GM19035 (cell line): Measurements from ENCODE around the gene ABHD2.
A peak's percentile ranks its signal among the peaks of the same experiment; 100 is the strongest.
"Not testable (repeated sequence)": the region's sequence is repeated elsewhere in the genome, so short reads cannot be mapped to it uniquely, and the experiment has no call there.

ENCODE experiments used
- ATAC-seq: cut with Tn5 transposase; IDR thresholded peaks from one replicate; pipeline ENCODE4 v1.9.1; 2021; ENCODE audit not compliant: unreplicated experiment

The ABHD2 gene

DNA sequence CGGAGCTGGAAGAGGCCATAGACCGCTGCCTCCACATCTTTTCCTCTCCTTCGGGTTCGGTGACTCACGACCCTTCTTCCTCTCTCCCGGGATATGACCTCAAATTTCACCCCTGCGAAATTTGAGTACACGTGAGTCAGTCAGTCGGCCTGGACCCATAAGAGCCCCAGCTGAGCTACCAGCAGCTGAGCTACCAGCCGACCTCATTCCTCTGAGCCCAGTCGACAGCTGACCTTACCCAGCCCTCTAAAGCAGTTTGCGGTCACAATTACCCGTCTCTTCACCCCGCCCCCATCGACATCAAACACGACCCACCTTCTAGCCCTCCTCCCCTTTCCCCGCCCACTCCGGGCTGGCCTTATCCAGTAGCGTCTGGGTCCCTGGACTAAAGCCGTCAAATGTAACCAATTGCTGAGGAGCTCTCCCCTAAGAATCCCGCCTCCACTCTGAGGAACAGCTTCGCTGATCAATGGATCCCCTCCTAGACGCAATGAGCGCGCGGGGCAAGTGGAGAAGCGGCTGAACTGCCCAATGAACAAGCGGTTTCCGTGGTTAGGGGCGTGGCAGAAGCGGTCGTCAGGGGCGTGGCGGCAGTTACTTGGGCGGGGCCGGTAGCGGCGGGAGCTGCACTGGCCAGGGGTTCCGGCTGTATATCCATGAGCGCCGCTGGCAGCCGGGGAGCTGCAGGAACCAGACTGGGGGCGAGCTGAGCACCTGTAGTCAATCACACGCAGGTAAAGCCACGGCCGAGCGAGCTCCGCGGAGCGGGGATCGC lies at the start of gene ABHD2:
Gene ABHD2, plus strand, starts transcription at position 627 of the 775 bp plus-strand sequence. CDS start 27,872 bp downstream, outside the sequence.
- peak; percentile 91 for ATAC-seq

- ATAC-seq = no peak
Observed at GRCh38 chr15:89039142-89039541, 49.1 kb upstream of the ABHD2 start.

GRCh38 chr15:89041507-89041906 lies 46.7 kb upstream of the ABHD2 start:
- no peak for ATAC-seq

GRCh38 chr15:89042387-89042786 lies 45.9 kb upstream of the ABHD2 start:
- no peak for ATAC-seq

DNA sequence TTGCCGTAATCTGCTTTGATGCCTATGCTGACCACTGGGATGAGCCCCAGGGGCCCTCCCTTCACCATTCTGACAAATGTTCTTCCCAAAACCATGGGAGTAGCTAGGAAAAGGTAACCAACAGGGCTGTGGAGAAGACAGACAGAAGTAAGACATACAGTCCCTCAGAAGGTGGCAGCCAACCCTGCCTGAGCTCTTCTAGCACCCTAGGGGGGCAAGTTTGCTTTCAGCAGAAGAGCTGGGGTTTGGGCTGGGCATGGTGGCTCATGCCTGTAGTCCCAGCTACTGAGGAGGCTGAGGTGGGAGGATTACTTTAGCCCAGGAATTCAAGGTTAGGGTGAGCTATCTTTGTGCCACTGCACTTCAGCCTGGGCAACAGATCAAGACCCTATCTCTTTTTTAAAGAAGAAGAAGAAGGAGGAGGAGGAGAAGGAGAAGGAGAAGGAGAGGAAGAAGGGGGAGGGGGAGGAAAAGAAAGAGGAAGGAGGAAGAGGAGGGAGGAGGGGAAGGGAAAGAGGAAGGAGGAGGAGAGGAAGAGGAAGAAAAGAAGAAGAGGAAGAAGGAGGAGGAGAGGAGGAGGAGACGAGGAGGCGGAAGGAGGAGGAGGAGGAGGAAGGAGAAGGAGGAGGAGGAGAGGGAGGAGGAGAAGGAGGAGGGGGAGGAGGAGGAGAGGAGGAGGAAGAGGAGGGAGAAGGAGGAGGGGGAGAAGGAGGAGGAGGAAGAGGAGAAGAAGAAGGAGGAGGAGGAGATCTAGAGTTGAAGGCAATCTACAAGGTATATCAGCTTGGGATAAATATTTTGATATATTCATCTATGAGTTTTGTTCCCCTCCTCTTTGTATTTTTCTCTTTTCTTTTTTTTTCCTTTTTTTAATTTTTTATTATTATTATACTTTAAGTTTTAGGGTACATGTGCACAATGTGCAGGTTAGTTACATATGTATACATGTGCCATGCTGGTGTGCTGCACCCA lies 44.9 kb upstream of the ABHD2 start:
- ATAC-seq = no peak

- ATAC-seq = not testable (repeated sequence)
Observed at GRCh38 chr15:89049016-89049666, 39.1 kb upstream of the ABHD2 start.

DNA sequence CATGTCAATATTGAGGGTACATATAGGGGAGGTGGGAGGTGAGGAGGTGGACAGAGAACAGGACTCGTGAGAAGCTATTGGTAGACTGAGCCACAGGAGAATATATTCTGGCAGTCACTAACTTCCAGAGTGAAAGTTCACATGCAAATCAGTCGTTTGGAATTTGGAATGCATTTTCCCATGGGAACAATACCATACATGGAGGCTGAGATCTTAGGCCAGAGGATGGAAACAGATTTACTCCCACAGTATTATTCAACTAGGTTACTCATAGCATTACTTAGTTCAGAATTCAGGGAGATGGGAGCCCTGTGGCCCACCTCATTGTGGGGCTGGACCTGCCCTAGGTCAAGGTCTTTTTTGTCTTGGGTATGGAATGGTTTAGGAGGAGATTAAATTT lies 36.4 kb upstream of the ABHD2 start:
- ATAC-seq = no peak

GRCh38 chr15:89052474-89052873 lies 35.8 kb upstream of the ABHD2 start:
- no peak for ATAC-seq

DNA sequence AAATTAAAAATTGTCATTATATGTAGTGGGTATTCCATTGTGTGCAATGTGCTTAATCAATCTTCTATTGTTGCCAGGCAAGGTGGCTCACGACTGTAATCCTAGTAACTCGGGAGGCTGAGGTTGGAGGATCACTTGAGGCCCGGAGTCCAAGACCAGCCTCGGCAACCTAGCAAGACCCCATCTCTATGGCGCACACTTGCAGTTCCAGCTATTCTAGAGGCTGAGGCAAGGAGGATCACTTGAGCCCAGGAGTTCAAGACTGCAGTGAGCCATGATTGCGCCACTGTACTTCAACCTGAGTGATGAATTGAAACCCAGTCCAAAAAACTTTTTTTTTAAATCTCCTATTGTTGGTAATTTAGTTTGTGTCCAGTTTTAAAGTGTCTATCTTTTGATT lies 33.4 kb upstream of the ABHD2 start:
- ATAC-seq = no peak

DNA sequence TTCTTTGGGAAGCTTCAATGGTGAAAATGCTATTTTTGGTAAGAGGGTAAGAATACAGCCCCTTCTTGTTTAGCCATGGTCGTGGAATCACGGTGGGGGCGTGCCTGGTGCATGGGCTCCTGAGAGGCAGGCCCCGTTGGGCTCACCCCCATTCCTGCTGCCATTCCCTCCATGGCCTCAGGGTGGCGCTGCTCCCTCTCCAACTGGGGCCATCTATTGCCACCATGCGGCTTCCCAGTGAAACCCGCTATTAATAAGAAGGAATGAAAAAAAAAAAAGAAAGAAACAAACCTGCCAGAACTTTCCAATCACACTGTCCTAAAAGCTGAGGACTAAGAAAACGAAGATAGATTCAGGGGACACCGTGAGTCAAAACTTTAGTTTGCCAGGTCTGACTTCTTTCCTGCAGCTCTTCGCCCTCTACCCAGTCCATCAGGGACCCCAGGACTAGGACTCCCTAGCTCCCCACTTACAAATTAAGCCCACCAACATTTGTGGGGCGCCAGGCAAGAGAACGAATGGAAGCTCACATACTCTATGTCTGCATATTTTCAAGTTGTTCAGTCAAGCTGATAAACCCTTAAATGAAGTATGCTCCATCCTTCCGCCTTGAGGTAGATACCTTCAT lies 30.6 kb upstream of the ABHD2 start:
- ATAC-seq = peak; percentile 70

DNA sequence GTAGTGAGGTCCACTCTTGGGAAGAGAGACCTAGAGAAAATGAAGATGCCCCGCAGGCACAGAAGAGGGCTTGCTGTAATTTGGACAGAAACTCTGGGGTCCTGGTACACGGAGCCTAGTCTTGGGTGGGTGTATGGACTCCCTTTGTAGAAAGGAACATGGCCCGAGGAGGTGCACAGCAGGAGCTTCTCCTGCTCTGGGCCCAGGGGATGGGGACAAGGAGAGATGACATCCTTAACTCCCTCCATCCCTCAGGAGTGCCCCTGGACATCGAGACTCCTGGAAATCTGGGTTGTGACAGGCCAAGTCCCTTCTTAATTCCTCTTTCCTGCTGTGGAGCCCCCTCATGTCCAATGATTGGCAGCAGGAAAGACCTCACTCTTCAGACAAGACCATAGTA lies 29.9 kb upstream of the ABHD2 start:
- no peak for ATAC-seq

DNA sequence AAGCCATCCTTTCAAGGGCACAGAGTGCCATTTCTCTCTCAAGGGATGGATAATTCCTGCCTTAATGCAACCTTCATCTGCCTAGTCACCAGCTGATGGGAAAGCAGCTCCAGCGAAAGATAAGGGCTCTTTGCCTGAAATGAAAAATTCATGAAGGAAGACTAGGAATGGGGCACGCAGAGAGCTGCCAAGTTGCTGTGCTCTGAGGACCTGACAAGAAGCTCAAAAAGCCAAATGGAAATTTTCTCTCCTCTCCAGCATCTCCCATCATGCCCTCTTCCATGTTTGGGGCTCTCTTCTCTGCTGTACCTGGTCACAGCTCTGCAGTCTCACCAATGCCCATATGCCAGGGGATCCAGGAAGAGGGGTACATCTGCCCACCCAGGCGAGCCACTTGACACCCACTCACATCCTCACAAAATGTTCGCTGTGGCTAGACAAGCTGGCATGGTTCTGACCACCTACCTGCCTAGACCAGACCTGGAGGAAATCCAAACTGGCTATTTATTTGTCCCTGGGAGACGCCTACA lies 29.3 kb upstream of the ABHD2 start:
- no peak for ATAC-seq

- ATAC-seq = no peak
Observed at GRCh38 chr15:89066280-89066679, 22.0 kb upstream of the ABHD2 start.

DNA sequence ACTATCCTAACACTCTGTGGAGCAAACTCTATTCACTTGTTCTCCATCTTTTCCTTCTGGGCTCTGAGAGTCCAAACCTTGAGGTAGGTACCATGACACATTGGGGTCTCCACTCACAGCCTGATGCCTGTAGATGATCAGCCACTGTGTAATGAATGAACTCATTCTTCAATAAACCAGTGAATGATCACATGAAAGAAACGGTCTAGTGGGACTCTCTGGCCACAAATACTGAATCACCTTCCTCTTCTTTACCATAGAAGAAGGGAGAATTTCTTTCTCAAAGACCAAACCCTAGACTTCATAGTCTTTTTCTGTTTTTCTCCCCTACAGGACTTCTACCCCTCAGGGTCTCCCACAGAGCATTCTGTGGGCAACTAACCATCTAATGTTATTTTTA lies 20.5 kb upstream of the ABHD2 start:
- no peak for ATAC-seq

GRCh38 chr15:89068325-89068784 lies 19.9 kb upstream of the ABHD2 start:
- peak; percentile 90 for ATAC-seq

DNA sequence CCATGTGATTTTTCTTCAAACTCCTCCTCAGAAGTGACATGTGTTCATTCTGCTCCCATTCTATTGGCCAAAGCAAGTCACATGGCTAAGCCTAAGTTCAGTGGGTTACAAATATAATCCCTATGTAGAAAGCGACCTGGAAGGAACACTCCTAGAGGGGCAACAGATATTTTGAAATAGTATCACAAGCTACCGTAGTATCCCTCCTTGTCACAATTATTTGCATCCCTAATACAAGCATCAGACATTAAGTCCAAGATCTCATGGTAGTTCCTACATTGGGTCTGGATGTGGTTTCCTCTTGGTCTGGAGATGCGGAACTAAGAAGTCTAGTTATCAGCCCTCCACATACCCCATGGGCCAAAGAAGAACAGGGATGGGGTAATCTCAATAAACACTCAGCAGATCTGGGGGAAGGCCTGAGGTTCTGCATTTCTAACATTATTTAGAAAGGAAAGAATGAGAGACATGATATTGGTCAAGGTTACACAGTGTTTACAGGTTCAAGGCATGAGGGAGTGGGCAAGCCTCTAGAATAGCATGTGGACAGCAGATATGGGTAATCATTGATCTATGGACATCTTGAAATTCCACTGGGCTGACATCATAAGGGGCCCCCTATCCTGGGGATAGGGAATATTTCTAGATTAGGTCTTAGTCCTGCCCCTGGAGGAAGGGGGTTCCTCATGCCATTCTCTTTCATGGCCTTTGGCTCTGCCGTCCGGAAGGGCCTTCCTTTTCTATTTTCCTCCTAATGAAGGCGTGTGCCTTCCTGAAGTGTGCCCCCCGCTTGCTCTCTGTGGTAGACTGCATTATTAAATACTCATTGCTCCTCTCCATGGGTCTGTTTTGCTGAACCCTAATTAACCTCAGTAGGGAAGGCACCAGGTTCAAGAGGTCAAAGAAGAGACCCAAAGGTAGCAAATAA lies 17.8 kb upstream of the ABHD2 start:
- ATAC-seq = no peak

- ATAC-seq = no peak
Observed at GRCh38 chr15:89071471-89071870, 16.8 kb upstream of the ABHD2 start.

GRCh38 chr15:89072277-89072869 lies 15.9 kb upstream of the ABHD2 start:
- no peak for ATAC-seq

DNA sequence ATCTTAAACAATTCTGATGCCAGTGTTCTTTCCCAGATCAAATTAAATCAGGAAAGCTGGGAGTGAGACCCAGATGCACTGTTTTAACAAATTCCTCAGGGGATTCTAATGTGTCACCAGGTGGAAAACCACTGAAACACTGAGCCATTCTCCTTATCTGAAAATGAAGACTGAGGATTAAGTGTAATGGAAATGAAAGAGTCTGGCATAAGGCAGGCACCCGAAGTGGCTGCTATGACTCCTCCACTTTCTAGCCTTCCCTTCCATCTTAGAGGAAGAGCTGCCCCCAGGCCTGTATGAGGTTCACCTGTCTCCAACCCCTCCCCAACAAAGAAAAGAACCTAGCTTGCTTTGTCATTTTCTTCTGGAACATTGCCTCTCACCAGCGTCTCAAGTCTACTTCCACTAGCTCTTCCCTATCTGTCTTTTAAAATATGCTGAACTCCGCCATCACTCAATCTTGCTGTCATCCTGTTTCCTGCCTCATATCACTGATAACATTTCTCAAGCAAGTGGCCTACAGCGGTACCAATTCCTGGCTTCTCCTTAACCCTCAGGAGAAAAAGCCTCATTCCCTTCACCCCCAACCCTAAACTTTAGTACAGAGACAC lies 13.7 kb upstream of the ABHD2 start:
- no peak for ATAC-seq
